CD14-positive monocyte (primary cell): Measurements from ENCODE around the gene TLR10. TPM values are rescaled to one million over a fixed set of nuclear protein-coding genes. Genes with fewer than 3 reads are reported as not detected.

Experiments used
- DNase-seq, 3 donors: peaks; one replicate each; pipeline ENCODE4 v3.0.0-alpha.2; 2011 to 2022
- H2AFZ ChIP-seq: 2 replicates; pipeline ENCODE4 v1.6.0; 2012; ENCODE audit warnings: mild to moderate bottlenecking, low read depth, low read length, inconsistent platforms; ENCODE audit not compliant: insufficient read depth, poor library complexity, severe bottlenecking
- H3K27ac ChIP-seq, 2 donors: 1 replicate in 1 of 2; 2 replicates in 1 of 2; pipeline ENCODE4 v1.5.1; 2012 to 2013; ENCODE audit warnings: low read length in 2 of 2, control low read depth in 1 of 2, inconsistent platforms in 1 of 2, low read depth in 1 of 2, mild to moderate bottlenecking in 1 of 2
- H3K27me3 ChIP-seq, 2 donors: one replicate each; pipeline versions ENCODE4 v1.6.0 to v1.6.1; 2011 to 2013; ENCODE audit warnings: low read length in 2 of 2; ENCODE audit not compliant: control insufficient read depth in 2 of 2, insufficient read depth in 2 of 2
- H3K36me3 ChIP-seq, 2 donors: replicated peaks in 1 of 2; 1 replicate in 1 of 2; 2 replicates in 1 of 2; pipeline versions ENCODE4 v1.5.1 to v1.6.1; 2012 to 2013; ENCODE audit warnings: low read length in 2 of 2, control low read depth in 1 of 2, inconsistent platforms in 1 of 2, mild to moderate bottlenecking in 1 of 2; ENCODE audit not compliant: insufficient read depth in 2 of 2, control insufficient read depth in 1 of 2
- H3K4me1 ChIP-seq, 2 donors: 1 replicate in 1 of 2; 2 replicates in 1 of 2; pipeline versions ENCODE4 v1.5.1 to v1.6.1; 2012 to 2013; ENCODE audit warnings: low read length in 2 of 2, control low read depth in 1 of 2, inconsistent platforms in 1 of 2, mild to moderate bottlenecking in 1 of 2, moderate library complexity in 1 of 2; ENCODE audit not compliant: insufficient read depth in 2 of 2, control insufficient read depth in 1 of 2
- H3K4me2 ChIP-seq: replicated peaks from 2 replicates; pipeline ENCODE3; 2012; ENCODE audit warnings: low read length, moderate library complexity, mild to moderate bottlenecking; ENCODE audit not compliant: poor library complexity, severe bottlenecking; ENCODE audit errors: extremely low read depth
- H3K4me3 ChIP-seq, 3 experiments: fragments of 200-600 bp in 1 of 3; sonication (generic) in 1 of 3; replicated peaks in 1 of 3; 1 replicate in 2 of 3; 2 replicates in 1 of 3; pipeline ENCODE4 v1.5.1; 2011 to 2013; ENCODE audit warnings: low read length in 3 of 3, mild to moderate bottlenecking in 3 of 3, control low read depth in 2 of 3, low read depth in 2 of 3, inconsistent platforms in 1 of 3, moderate library complexity in 1 of 3
- H3K79me2 ChIP-seq: 2 replicates; pipeline ENCODE4 v1.6.0; 2012; ENCODE audit warnings: mild to moderate bottlenecking, control low read depth, inconsistent platforms, low read length, moderate library complexity; ENCODE audit not compliant: insufficient read depth
- H3K9ac ChIP-seq: 2 replicates; pipeline ENCODE4 v1.6.0; 2017; ENCODE audit warnings: low read length, mild to moderate bottlenecking; ENCODE audit not compliant: insufficient read depth, poor library complexity, severe bottlenecking
- H3K9me3 ChIP-seq, 2 donors: replicated peaks in 1 of 2; 1 replicate in 1 of 2; 2 replicates in 1 of 2; pipeline versions ENCODE4 v1.5.1 to v1.6.1; 2012 to 2013; ENCODE audit warnings: low read length in 2 of 2, control low read depth in 1 of 2; ENCODE audit not compliant: control insufficient read depth in 1 of 2, insufficient read depth in 1 of 2
- H4K20me1 ChIP-seq: 2 replicates; pipeline ENCODE4 v1.6.0; 2012; ENCODE audit warnings: mild to moderate bottlenecking, low read length, control low read depth, moderate library complexity; ENCODE audit not compliant: insufficient read depth
- H3K27ac Mint-ChIP-seq, 7 donors: one replicate each; pipeline ENCODE4 v1.8.0; 2020; ENCODE audit warnings: mild to moderate bottlenecking in 7 of 7, mixed read lengths in 7 of 7, moderate library complexity in 6 of 7, inconsistent platforms in 2 of 7
- H3K27me3 Mint-ChIP-seq, 3 donors: one replicate each; pipeline ENCODE4 v1.8.0; 2021 to 2022; ENCODE audit warnings: low read depth in 3 of 3, mild to moderate bottlenecking in 3 of 3, mixed read lengths in 3 of 3, moderate library complexity in 3 of 3, inconsistent platforms in 1 of 3
- H3K36me3 Mint-ChIP-seq, 2 donors: one replicate each; pipeline ENCODE4 v1.8.0; 2020; ENCODE audit warnings: mixed read lengths in 2 of 2, inconsistent platforms in 1 of 2, mild to moderate bottlenecking in 1 of 2
- H3K4me1 Mint-ChIP-seq: one replicate; pipeline ENCODE4 v1.8.0; 2020; ENCODE audit warnings: mild to moderate bottlenecking, mixed read lengths
- H3K4me3 Mint-ChIP-seq, 2 donors: one replicate each; pipeline ENCODE4 v1.8.0; 2020; ENCODE audit warnings: mild to moderate bottlenecking in 2 of 2, mixed read lengths in 2 of 2, moderate library complexity in 1 of 2
- H3K9me3 Mint-ChIP-seq, 7 donors: one replicate each; pipeline ENCODE4 v1.8.0; 2020 to 2022; ENCODE audit warnings: mixed read lengths in 7 of 7, mild to moderate bottlenecking in 6 of 7, moderate library complexity in 6 of 7, inconsistent platforms in 2 of 7
- WGBS: methylation state at CpG from one replicate; pipeline ENCODE4 v1.1.5; 2013; ENCODE audit warnings: missing lambda C conversion rate; ENCODE audit not compliant: insufficient coverage; 5-methylcytosine and 5-hydroxymethylcytosine counted together
- intact Hi-C, 2 donors: fragments of 100-400 bp; cut with micrococcal nuclease; formaldehyde crosslinking; loops; one replicate each; pipeline versions ENCODE4 v1.15.0 to v1.15.1; 2023
- polyA plus RNA-seq, 3 donors: library from polyadenylated mRNA; depleted of rRNA in 1 of 3; unstranded in 2 of 3; stranded (reverse) in 1 of 3; fragments of 300-500 nt in 2 of 3; fragments of >200 nt in 1 of 3; fragmentation: Illumina TruSeq in 2 of 3; gene quantifications; 1 replicate in 2 of 3; 2 replicates in 1 of 3; pipeline ENCODE4 v1.2.3, GENCODE V29; 2012 to 2021
- TF ChIP-seq, protein P1 (sequence below): fragments of 200-600 bp; IDR thresholded peaks from one replicate; pipeline ENCODE4 v1.8.0; 2022; ENCODE audit warnings: antibody characterized with exemption, mild to moderate bottlenecking

Gene TLR10
- polyA plus RNA-seq, 3 donors: 1.1 to 1.2 (median 1.1) TPM

DNA sequence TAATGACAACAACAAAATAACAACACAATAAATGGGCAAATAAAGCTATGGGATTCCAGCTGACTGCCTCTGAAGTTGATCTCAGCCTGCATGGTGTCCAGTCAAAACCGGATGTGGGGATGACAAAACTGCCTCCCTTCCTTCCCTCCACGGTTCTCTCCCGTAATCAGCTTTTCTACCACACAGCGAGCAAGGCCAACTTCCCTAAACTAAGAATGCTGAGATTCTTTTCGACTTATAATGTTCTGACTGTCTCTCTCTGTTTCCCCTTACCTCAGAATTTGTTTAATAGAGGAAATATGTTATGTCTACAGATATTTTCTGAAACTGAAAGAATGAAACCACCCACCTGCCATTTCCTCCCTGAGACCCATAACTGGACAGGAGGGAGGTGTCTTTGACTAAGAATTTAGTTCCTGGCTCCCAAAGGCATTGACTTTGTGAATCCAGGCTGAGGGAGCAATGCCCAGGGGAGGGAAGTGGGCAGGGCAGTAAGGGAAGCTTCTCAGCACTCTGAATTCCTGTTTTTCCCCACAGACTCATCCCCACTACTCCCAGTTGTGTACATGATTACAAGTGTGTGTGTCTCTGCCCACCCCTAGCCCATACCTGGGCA, 22.8 kb upstream of the TLR10 start:
- H3K4me3 Mint-ChIP-seq: peak overlapping the region; percentile 83 to 95
- TF ChIP-seq, protein P1, sequence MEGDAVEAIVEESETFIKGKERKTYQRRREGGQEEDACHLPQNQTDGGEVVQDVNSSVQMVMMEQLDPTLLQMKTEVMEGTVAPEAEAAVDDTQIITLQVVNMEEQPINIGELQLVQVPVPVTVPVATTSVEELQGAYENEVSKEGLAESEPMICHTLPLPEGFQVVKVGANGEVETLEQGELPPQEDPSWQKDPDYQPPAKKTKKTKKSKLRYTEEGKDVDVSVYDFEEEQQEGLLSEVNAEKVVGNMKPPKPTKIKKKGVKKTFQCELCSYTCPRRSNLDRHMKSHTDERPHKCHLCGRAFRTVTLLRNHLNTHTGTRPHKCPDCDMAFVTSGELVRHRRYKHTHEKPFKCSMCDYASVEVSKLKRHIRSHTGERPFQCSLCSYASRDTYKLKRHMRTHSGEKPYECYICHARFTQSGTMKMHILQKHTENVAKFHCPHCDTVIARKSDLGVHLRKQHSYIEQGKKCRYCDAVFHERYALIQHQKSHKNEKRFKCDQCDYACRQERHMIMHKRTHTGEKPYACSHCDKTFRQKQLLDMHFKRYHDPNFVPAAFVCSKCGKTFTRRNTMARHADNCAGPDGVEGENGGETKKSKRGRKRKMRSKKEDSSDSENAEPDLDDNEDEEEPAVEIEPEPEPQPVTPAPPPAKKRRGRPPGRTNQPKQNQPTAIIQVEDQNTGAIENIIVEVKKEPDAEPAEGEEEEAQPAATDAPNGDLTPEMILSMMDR: no peak
- H3K27me3 Mint-ChIP-seq: no peaks in the 10 kb centered on the region
- Histone ChIP-seq H3K9me3 (peaks cover 0 to 3% of the 10 kb centered on the region in 2 donors), H2AFZ (peak overlapping the region; percentile 6), H3K27ac (peak overlapping the region; percentile 73 to 89), H3K4me2 (peak overlapping the region; percentile 85), H3K4me3 (peak overlapping the region; percentile 66 to 100 (median 98)), H3K4me1 (peaks cover 64 to 68% of the 10 kb centered on the region in 2 donors), H3K27me3 (no peaks in the 10 kb centered on the region), H3K9ac (peak overlapping the region; percentile 51), H3K79me2 (peaks cover 44% of the 10 kb centered on the region), H3K36me3 (peaks cover 22 to 27% of the 10 kb centered on the region in 2 donors), H4K20me1 (peaks cover 20% of the 10 kb centered on the region)
- no CpG with 5 or more reads among the region's 5 CpGs for WGBS
- H3K36me3 Mint-ChIP-seq: peaks cover 24 to 27% of the 10 kb centered on the region in 2 donors
- H3K27ac Mint-ChIP-seq: peak overlapping the region; percentile 90 to 97 (median 96)
- intact Hi-C loops: loop anchor here in 1 of 2 donors (10.0 kb wide), 1 partner anchor 51 kb away; no protein-coding TSS in a partner anchor
- peaks cover 0 to 11% (median 2%) of the 10 kb centered on the region in 7 donors for H3K9me3 Mint-ChIP-seq
- DNase-seq: peak; percentile 82 to 93 (median 87)
- peaks cover 65% of the 10 kb centered on the region for H3K4me1 Mint-ChIP-seq

DNA sequence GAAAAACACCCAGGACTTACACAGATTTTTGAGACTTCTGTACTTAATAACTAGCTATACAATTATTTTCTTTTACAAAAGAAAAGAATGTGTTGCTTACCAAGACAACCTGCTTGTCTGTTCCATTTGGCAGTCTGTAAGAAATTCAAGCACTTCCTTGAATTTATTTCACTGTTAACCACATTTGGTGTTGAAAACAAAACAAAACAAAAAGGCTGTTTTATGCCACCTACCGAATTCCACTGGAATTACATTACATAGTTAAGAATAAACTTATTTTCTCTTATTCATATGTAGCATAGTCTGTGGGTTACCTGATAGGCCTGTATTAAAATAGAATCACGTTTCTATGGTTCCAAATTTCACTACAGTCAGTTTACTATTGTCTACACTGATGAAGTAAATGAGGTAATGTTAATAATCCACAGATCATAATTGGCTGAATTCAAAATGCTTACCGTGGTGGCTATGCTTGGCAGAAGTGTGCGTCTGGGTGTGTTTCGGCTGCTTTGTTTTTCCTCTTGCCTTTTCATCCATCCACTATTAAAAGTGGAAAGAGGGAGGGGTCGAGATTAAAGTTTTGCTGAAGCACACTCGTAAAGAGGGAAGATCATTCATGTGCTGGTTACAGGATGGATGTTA, 22.0 kb upstream of the TLR10 start, which contains the start of gene TLR1:
Gene TLR1, minus strand, starts transcription at position 138 of the 642 bp plus-strand sequence. CDS start 5,960 bp downstream, outside the sequence.
- H3K9ac ChIP-seq: peak within 1 kb of the TSS; percentile 78
- peak; percentile 66 to 88 (median 70) for DNase-seq
- H3K27me3 ChIP-seq: no peaks in the 10 kb centered on the region
- WGBS: no CpG with 5 or more reads among the region's 7 CpGs
- peak within 1 kb of the TSS; percentile 73 to 89 for H3K27ac ChIP-seq
- peaks cover 3 to 7% of the 10 kb centered on the region in 2 donors for H3K9me3 ChIP-seq
- peaks cover 65% of the 10 kb centered on the region for H3K4me1 Mint-ChIP-seq
- peak within 1 kb of the TSS; percentile 83 to 95 for H3K4me3 Mint-ChIP-seq
- H3K9me3 Mint-ChIP-seq: peaks cover 0 to 13% (median 8%) of the 10 kb centered on the region in 7 donors
- peaks cover 29% of the 10 kb centered on the region for H4K20me1 ChIP-seq
- H2AFZ ChIP-seq: peak within 1 kb of the TSS; percentile 63
- H3K4me3 ChIP-seq: peak within 1 kb of the TSS; percentile 66 to 100 (median 98)
- TF ChIP-seq, protein P1: peak; percentile 83
- intact Hi-C loops: loop anchor here (1.0 to 10.0 kb wide), 3 partner anchors 43 to 53 kb away; partner anchors contain the start of gene TLR6 (in 1 of the 2)
- H3K36me3 ChIP-seq: peaks cover 31 to 36% of the 10 kb centered on the region in 2 donors
- no peaks in the 10 kb centered on the region for H3K27me3 Mint-ChIP-seq
- H3K27ac Mint-ChIP-seq: peak within 1 kb of the TSS; percentile 90 to 97 (median 96)
- H3K4me1 ChIP-seq: peaks cover 64 to 71% of the 10 kb centered on the region in 2 donors
- peaks cover 53% of the 10 kb centered on the region for H3K79me2 ChIP-seq
- peak within 1 kb of the TSS; percentile 85 for H3K4me2 ChIP-seq
- peaks cover 32 to 36% of the 10 kb centered on the region in 2 donors for H3K36me3 Mint-ChIP-seq
